Lower lobe of right lung (tissue), 2 donors: ENCODE results near the gene LMAN1. TPM values are rescaled to one million over a fixed set of nuclear protein-coding genes. Genes with fewer than 3 reads are reported as not detected.

ENCODE experiments used
- ATAC-seq, 2 donors: fragments of 200-7000 bp; cut with Tn5 transposase; one replicate each; pipeline ENCODE4 v1.9.1; 2020 to 2022; ENCODE audit warnings: mild to moderate bottlenecking in 2 of 2, moderate library complexity in 2 of 2
- DNase-seq: peaks from one replicate; pipeline ENCODE4 v3.0.0-alpha.2; 2020
- H3K27ac ChIP-seq: fragments of 200-600 bp; one replicate; pipeline ENCODE4 v1.8.0; 2022
- H3K27me3 ChIP-seq: fragments of 200-600 bp; one replicate; pipeline ENCODE4 v1.8.0; 2022; ENCODE audit warnings: low read depth
- H3K36me3 ChIP-seq: fragments of 200-600 bp; one replicate; pipeline ENCODE4 v1.8.0; 2022; ENCODE audit warnings: mild to moderate bottlenecking
- H3K4me1 ChIP-seq: fragments of 200-600 bp; one replicate; pipeline ENCODE4 v1.8.0; 2022
- H3K4me3 ChIP-seq: fragments of 200-600 bp; one replicate; pipeline ENCODE4 v1.8.0; 2022; ENCODE audit warnings: mild to moderate bottlenecking
- H3K9me3 ChIP-seq: fragments of 200-600 bp; one replicate; pipeline ENCODE4 v1.8.0; 2022
- CTCF ChIP-seq: fragments of 200-600 bp; IDR thresholded peaks from one replicate; pipeline ENCODE4 v1.8.0; 2022; ENCODE audit warnings: antibody characterized with exemption, mild to moderate bottlenecking
- intact Hi-C: fragments of 100-400 bp; cut with DNase I; formaldehyde crosslinking; loops from one replicate; pipeline ENCODE4 v1.11.0; 2022
- total RNA-seq: library from RNA; stranded (reverse); fragmentation: NEBNext Ultra II Directional; extraction: Animal tissue kit (Norgen Biotek cat#: 25700); gene quantifications from one replicate; pipeline ENCODE4 v1.2.1, GENCODE V29; 2021
- donor health status: DM: no; HTN: yes; CAD: no; lungs with severe emphysema.

Gene LMAN1
- total RNA-seq, 1 donor from 2014 or later: 62.7 TPM

- H3K4me1 ChIP-seq: no peaks in the 10 kb centered on the region
- intact Hi-C loops: no loop called here
- H3K27me3 ChIP-seq: peaks cover 7% of the 10 kb centered on the region
- TF ChIP-seq CTCF: no peak
- H3K4me3 ChIP-seq: no peak overlapping the region
- no peaks in the 10 kb centered on the region for H3K36me3 ChIP-seq
- ATAC-seq (no peak), DNase-seq (no peak)
- H3K9me3 ChIP-seq: no peaks in the 10 kb centered on the region
- H3K27ac ChIP-seq: no peak overlapping the region
Measured at GRCh38 chr18:59293317-59293716, 65.7 kb downstream of the LMAN1 start.

DNA sequence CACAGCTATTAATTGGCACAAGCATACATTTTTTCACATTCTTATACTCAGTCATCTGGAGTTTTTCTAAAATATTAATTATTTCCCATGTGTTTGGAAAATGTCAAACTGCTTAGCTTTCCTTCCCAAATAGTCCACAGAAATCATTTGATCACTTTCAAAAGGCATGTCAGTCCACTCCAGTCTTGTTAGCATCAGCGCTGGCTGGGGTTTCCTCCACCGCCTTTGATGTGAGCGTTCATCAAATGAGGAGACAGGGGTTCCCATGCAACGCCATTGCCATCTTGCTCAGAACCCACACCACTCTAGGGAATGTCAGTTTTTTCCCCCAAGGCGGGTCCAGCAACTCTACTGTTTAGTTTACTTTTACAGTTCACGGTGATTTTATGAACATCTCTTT lies 72.7 kb downstream of the LMAN1 start:
- Histone ChIP-seq H3K9me3 (no peaks in the 10 kb centered on the region), H3K4me1 (no peaks in the 10 kb centered on the region), H3K36me3 (no peaks in the 10 kb centered on the region), H3K27me3 (peaks cover 20% of the 10 kb centered on the region), H3K4me3 (no peak overlapping the region), H3K27ac (no peak overlapping the region)
- intact Hi-C loops: no loop called here
- DNase-seq (no peak), ATAC-seq (no peak)
- no peak for TF ChIP-seq CTCF

GRCh38 chr18:59282341-59282740 lies 76.7 kb downstream of the LMAN1 start:
- H3K36me3 ChIP-seq: no peaks in the 10 kb centered on the region
- no peak overlapping the region for H3K4me3 ChIP-seq
- H3K27ac ChIP-seq: no peak overlapping the region
- ATAC-seq (no peak), DNase-seq (no peak)
- H3K4me1 ChIP-seq: no peaks in the 10 kb centered on the region
- intact Hi-C loops: no loop called here
- H3K9me3 ChIP-seq: no peaks in the 10 kb centered on the region
- TF ChIP-seq CTCF: no peak
- peaks cover 41% of the 10 kb centered on the region for H3K27me3 ChIP-seq

DNA sequence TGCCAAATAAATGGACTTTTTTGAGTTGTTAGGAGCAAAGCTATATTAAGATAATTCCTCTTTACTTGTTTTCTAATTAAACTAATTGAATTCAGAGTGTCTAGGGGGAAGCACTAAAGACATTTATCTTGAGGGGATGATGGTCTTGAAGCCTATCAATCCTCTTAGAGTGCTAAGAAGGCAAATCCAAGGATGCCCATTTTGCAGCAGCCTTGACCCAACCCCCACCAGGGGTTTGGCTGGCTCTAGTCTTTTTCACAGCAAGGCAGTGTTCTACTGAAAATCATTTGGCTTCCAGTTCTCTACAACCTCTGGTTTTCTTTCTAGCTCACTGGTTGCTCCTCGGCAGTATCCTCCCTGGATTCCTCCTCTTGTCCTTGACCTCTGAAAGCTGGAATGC lies 79.3 kb downstream of the LMAN1 start:
- DNase-seq (no peak), ATAC-seq (no peak)
- H3K4me3 ChIP-seq: no peak overlapping the region
- H3K27ac ChIP-seq: no peak overlapping the region
- intact Hi-C loops: no loop called here
- peaks cover 60% of the 10 kb centered on the region for H3K27me3 ChIP-seq
- H3K9me3 ChIP-seq: no peaks in the 10 kb centered on the region
- H3K4me1 ChIP-seq: no peaks in the 10 kb centered on the region
- TF ChIP-seq CTCF: no peak
- H3K36me3 ChIP-seq: no peaks in the 10 kb centered on the region

DNA sequence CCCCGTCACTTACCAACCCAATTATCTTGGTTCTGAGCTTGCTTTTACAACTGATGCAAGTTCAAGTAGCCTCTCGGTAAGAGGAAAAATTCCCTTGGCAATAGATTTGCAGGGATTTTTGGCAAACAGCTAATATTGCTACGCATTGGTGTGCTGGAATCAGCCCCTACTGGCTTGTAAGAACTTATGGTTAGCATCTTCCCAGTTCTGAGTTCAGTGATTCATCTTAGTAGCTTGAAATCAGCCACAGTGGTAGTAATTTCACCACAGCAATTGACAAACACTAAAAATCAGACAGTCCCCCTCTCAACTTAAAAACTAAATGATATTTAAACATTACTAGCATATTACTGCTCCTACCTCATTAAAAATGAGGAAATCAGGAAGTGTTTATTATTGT lies 79.9 kb downstream of the LMAN1 start:
- TF ChIP-seq CTCF: no peak
- DNase-seq: no peak
- H3K4me3 ChIP-seq: no peak overlapping the region
- H3K27ac ChIP-seq: no peak overlapping the region
- intact Hi-C loops: no loop called here
- H3K9me3 ChIP-seq: no peaks in the 10 kb centered on the region
- ATAC-seq: no peak
- no peaks in the 10 kb centered on the region for H3K36me3 ChIP-seq
- H3K27me3 ChIP-seq: peaks cover 63% of the 10 kb centered on the region
- H3K4me1 ChIP-seq: no peaks in the 10 kb centered on the region

DNA sequence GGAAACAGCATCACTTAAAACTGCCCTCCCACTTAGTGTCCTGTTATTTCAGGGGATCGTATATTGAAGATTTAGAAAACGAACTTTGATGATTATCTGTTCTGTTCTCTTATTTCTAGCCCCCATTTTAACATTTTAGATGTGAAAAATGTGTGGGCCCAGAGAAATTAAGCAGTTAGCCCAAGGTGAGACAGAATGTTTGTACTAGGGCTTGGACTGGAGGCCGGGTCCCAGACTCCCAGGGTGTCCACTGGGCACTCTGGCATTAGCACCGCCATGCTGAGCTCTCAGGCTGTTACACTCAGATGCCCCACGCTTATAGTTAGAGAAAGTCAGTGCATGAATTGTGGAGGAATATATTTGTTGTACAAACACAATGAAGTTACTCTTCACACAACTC lies 80.3 kb downstream of the LMAN1 start:
- Histone ChIP-seq H3K36me3 (no peaks in the 10 kb centered on the region), H3K27me3 (peaks cover 63% of the 10 kb centered on the region), H3K4me1 (peaks cover 4% of the 10 kb centered on the region), H3K27ac (no peak overlapping the region), H3K9me3 (no peaks in the 10 kb centered on the region), H3K4me3 (no peak overlapping the region)
- no peak for DNase-seq
- TF ChIP-seq CTCF: no peak
- no peak for ATAC-seq
- intact Hi-C loops: no loop called here
